IMR-90 (cell line): ENCODE data around the gene GPR142.

ENCODE experiments used
- CEBPB ChIP-seq: IDR thresholded peaks from 2 replicates; pipeline ENCODE4 v1.6.1; 2012; ENCODE audit warnings: low read depth, low read length, improper control_type of control experiment
- CTCF ChIP-seq: conservative IDR thresholded peaks from 2 replicates; pipeline ENCODE4 v1.5.1; 2012; ENCODE audit warnings: mild to moderate bottlenecking, low read depth, low read length, improper control_type of control experiment
- POLR2A ChIP-seq: IDR thresholded peaks from 2 replicates; pipeline ENCODE4 v1.6.1; 2012; ENCODE audit warnings: mild to moderate bottlenecking, low read depth, low read length
- SMC3 ChIP-seq: fragments of 150-350 bp; IDR thresholded peaks from 2 replicates; pipeline ENCODE4 v1.6.1; 2016; ENCODE audit warnings: low read depth, mild to moderate bottlenecking, antibody characterized with exemption, low read length, moderate library complexity

DNA sequence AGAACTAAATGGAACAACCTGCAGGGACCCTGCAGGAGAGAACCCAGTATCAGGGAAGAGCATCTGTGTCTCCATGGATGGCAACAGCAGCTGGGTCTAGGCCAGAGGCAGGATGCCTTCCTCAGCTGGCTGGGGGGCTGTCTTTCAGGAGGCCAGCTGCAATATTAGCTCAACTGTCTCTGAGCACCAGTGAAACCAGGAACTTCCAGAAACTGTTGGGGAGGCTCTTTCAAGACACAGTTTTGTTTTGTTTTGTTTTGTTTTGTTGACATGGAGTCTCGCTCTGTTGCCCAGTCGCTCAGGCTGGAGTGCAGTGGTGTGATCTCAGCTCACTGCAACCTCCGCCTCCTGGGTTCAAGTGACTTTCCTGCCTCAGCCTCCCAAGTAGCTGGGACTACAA, 7.6 kb downstream of the GPR142 start:
- no peak for TF ChIP-seq CEBPB
- no peak for TF ChIP-seq CTCF
- TF ChIP-seq SMC3, result no peak
- TF ChIP-seq POLR2A, result no peak
